DMS 273 (cell line): ENCODE measurements around the gene EFTUD2.

Experiments
- DNase-seq: peaks from one replicate; lab custom pipeline; 2025; ENCODE audit not compliant: unreplicated experiment; lab: John Stamatoyannopoulos, UW

Gene EFTUD2

DNA sequence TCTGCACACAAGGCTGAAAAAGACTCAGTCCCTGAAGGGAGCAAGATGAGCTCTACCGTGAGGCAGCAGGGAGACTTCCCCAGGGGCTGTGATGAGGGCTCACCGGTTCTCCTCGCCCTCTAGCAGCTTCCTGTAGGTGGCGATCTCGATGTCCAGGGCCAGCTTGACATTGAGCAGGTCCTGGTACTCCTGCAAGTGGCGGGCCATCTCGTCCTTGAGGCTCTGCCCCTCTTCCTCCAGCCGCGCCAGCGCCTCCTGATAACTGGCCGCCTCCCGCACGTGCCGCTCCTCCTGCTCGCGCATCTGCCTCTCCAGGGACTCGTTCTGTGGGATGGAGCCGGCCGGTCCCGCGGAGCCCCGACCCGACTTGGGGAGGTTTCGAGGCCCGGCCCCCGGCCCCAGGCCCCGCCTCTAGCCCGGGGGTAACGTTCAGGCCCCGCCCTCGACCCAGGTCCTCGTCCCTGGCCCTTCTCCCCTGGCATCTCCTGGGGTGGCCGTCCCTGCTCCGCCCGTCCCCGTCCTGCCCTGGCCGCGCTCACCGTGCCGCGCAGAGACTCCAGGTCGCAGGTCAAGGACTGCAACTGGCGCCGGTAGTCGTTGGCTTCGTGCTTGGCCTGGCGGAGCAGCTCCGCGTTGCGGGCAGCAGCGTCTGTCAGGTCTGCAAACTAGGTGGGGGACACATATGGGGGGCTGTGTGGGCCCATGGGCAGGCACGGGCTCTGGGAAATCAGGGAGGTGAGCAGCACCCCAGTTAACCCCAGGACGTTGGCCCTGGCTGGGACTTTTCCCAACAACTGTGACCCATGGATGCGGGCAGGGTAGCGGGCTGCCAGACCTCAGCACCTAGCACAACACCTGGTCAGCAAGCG lies 12.1 kb upstream of the EFTUD2 start:
- peak; percentile 61 for DNase-seq

DNA sequence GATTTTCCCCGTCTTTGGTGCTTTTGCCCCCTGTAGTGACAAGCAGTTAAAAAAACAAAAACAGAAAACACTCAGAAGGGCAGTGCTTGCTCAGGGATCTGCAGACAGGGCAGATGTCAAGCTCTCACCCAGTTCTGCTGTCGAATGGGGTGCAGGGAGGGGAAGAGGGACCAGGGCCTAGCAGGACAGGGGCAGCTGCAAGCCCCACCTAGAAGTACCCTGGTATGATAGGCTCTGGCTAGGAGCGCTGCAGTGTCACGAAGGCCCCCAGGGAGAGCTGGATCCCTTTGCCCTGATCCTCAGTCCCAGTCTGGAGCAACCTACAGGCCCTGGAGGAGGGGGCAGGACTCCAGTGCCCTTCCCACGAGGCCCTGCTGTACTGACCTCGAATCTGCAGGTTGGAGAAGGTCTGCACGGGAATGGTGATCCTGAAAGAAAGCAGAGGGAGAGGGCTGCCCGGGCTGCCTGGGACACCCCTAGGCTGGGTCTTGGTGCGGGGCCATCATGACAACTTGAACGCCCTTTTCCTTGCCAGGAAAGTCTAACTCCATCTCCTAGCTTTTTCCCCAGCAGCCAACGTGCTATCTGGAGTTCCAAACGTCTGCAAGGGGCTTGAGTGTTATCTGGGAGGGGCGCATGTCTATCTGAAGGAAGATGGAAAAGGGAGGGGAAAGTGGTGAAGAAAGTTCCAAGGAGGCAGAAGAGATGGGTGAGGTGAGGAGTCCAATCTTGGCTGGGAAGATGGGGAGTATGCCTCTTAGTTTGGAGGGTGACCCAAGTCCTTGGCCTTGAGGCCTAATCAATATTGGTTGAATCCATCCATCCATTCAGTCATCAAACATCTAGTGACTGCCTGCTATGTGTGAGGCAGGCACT lies 11.2 kb upstream of the EFTUD2 start:
- DNase-seq = no peak

DNA sequence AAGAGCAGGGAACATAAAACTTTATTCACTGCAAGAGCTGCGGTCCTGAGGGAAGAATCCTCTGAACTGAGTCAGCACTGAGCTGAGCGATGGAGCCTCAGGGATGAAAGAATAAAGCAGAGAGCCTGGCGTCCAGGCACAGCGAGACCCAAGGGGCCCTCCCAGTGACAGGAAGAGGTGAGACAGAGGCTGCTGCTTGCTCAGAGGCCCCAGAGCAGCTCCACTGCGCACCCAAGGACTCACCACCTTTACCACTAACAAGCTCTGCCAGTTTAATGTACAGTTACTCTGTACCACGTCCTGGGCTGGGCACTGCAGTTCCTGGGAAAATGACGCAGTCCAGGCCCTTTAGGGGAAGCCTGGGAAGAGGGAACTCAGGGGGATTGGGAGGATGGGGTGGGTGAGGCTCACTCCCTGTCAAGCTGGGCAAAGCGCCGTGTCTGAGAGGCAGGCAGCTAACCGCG lies 10.5 kb upstream of the EFTUD2 start:
- DNase-seq = no peak

DNA sequence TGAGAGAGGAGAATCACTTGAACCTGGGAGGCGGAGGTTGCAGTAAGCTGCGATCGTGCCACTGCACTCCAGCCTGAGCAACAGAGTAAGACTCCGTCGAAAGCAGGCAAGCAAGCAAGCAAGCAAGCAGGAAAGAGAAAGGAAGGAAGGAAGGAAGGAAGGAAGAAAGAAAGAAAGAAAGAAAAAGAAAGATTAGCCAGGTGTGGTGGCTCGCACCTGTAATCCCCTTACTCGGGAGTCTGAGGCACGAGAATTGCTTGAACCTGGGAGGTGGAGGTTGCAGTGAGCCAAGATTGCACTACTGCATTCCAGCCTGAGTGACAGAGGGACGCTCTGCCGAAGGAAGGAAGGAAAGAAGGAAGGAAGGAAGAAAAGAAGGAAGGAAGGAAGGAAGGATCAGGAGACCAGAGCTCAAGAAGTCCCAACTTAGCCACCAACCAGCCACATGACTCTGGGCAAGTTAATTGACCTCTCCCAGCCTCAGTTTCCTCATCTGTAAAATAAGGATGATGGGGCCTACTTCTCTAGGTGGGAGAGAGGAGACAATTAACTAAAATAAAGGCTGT lies 9.6 kb upstream of the EFTUD2 start:
- no peak for DNase-seq

DNA sequence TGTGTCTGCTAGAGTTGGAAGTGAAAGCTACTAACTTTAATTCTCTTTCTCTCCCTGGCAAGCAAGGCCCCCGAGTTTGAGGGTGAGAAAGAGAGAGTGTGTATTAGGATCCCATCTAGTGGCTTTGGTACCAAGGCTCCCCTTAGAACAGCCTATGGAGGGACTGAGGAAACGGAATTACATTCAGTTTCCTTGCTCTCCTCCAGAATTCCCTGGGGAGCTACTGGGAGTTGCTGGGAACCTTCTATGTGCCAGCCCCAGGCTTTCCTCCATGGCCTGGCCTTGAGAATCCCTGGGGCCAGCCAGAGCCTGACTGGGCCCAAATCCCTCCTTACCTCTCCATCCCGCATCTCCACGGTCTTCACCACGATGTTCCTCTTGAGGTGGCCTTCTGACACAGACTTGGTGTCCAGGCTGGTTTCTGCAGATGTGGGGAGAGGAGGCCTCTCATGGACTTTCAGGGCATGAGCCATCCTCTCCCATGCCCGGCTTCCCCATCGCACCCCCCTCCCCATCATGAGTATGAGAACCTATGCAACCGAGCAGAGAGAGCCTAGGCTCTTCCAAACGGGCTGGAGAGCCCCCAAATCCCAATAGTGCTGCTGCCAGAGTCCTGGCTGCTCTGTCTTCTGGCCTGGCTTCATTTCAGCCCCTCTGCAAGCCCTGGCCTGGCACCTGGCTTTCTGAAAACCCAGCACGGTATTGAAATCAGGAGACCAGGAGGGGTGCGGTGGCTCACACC lies 8.7 kb upstream of the EFTUD2 start:
- no peak for DNase-seq

DNA sequence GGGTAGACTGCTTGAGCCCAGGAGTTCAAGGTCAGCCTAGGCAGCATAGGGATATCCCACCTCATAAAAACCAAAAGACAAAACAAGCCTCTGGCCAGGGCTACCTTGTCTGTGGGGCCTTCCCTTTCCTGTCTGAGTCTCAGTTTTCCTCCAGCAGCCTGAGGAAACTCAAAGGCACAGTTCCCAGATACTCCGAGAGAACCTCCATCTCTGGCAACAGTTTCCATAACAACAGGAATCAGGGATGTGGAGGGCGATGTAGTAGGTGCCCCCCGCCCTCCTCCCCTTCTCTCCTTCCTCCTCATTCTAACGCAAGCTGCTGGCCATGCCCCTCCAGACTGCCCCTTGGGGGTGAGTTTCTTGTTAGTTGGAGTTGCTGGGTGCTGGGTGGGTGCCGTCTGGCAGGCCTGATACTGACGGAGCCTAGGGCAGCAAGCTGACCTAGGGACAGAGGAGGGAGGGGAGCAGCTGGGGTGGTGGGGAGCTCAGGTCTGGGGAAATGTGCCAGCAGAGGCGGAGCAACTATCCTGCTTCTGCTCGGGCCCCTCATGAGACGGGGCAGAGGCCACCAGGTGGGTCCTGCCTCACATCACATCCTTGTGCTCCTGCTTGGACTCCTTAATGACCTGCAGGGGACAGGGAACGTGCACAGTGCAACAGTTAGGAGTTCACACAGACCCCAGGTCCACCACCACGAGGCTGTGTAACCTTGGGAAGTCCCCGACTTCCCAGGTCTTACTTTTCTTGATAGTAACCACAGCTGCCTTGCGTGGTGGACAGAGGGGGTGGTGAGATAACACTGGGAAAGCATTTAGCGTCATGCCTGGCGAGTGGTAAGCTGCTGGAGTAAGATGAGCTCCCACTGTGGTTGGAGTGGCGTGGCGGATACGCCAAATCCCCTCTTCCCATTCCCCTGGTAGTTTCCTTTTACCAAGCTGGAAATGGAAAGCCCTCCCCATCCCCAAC lies 7.8 kb upstream of the EFTUD2 start:
- no peak for DNase-seq

DNA sequence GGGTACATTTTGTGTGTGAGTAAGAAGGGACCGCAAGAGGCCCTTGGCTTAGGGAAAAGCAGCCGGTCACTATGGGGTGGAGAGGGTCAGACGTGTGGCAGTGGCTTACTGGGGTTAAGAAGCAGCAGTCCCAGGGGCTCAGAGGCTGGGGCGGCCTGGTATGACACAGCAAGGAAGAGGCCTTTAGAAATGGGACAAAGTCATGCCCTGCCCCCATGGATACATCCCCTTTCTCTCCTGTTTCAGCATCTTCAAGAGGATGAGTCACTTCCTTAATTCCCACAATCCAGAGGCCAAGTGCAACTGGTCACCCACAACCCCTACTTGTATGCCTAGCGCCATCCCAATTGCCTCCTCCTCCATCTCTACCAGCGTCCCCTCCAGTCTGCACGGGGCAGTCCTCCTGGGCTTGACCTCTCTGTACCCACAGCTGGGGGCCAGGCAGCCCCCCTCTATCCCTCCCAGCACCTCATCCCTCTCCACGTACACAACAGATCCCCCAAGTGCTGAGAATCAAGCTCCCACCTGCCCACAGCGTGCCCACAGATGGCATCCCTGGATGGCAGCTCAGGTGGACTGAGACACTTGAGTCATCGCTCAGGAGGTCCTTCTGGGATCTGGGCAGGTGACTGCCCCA lies 6.9 kb upstream of the EFTUD2 start:
- no peak for DNase-seq

DNA sequence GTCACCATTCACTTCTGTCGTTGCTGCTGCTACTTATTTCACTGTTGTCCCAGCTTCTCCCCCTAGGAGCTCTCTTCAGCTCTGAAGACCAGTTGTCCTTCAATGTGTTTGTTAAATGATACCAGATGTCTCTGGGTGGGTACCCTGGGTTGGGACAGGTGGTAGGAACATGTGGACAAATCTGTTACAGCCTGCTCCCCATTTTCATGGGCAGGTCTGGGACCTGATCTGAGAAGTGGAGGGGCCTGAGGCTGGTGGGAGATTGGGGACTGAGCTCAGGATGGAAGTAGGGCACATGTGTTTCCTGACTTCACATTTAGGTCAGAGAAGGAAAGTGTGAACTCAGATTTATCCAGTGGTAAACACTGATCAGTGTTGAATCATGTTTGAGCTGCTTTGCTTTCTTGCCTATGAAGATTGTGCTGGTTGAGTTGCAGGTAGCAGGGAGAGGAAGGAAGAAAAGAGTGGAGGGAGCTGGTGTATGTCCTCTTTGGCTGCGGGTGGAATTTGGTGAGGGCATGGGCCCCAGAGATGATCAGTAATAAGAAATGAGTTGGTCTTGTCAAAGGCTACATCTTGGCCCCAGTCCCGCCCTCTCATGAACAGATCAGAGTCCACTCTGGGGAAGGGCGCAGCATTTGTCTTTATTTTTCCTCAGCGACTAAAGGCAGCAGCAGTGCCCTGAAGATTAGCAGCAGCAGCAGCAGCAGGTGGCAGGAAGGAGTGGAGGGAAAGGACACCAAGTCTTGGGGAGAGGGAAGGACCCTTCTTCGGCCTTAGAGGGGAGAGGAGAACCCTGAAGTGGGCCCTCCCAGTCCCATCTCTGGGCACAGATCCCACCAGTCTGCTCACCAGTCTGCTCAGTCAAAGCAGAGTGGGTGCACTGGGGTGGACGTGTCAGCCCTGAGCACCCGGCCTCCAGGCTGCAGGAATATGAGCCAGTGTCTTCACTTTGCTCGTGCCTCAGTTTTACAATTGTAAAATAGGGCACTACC lies 6.1 kb upstream of the EFTUD2 start:
- peak; percentile 90 for DNase-seq

DNA sequence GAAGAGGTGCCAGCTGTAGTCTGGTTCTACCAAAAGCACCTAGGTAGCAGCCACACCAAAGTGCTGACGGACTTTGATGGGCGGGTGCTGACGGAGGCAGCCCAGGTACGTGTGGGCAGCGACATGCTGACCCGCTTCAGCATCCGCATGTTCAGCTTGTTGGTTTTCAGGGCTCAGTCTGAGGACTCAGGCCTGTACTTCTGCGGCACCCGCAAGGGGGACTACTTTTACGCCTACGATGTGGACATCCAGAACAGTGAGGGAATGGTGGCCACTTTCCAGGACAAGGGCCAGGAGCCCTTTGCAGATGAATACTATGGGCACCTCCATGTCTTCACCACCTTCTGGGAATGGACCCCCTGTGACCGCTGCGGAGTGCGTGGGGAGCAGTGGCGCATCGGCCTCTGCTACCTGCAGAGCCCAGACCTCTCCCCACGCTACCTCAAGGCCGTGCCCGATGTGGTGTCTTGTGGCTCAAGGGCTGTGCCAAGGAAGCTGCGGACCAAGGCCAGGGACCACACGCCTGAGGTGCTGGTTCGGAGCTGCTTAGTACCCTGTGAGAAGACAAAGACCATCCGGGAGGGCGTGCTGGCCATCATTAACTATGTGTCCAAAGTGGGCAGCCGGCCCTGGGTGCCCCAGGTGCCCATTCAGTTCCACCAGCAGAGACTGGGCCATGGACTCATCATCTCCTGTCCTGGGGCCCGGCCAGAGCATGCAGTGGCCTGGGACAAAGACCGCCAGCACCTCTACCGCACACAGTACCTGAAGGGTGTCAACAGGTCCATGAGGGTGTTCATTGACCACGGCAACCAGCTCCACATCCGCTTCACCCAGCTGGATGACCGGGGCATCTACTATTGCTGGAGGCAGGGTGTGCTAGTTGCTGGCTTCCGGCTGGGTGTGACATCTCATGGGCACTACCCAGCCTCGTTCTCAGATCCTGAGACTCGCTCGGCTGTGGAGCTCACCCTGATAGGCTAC lies 5.0 kb upstream of the EFTUD2 start:
- no peak for DNase-seq

DNA sequence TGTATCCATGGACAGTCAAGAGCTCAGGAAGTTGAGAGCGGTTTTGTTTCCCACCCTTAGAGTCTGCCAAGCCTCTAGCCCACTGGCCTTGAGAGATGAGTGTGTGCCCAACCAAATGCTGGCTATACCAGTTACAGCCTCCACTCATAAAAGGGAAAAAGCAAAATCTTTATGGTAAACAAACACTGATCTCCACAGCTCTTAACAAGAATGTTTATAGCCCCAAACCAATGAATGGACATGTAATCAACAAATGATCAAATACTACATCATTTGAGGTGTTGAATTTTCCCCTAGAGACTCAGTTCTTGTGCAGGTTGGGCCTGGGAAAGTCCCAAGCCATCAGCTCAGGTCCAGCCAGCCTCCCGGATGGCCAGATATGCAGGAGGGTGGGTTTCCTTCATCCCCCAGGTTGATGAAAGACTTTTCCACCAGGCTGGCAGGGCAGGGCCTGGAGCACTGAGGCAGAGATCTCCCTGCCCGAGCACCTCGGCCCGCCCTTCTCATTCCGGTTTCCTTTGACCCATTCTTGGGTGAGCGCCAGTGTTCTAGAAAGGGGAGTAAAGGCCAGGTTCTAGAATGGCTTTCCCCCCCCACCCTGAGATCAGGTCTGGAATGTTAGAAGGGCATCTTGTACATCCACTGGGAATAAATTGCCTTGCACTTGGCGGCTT lies 3.9 kb upstream of the EFTUD2 start:
- no peak for DNase-seq

DNA sequence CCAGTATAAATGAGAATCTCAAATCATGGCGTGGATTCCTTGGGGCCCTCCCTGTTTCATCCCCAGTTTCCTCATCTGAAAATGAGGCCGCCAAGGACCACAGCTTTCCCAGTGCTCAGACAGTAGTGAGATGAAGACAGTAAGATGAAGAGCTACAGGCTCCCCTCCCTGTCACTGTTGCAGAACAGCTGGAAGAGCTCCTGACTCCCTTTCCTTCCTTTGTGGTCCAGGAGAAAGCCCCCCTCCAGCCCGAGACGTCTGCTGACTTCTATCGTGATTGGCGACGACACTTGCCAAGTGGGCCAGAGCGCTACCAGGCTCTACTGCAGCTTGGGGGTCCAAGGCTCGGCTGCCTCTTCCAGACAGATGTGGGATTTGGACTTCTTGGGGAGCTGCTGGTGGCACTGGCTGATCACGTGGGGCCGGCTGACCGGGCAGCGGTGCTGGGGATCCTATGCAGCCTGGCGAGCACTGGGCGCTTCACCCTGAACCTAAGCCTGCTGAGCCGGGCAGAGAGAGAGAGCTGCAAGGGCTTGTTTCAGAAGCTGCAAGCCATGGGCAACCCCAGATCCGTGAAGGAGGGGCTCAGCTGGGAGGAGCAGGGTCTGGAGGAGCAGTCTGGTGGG lies 3.0 kb upstream of the EFTUD2 start:
- no peak for DNase-seq

DNA sequence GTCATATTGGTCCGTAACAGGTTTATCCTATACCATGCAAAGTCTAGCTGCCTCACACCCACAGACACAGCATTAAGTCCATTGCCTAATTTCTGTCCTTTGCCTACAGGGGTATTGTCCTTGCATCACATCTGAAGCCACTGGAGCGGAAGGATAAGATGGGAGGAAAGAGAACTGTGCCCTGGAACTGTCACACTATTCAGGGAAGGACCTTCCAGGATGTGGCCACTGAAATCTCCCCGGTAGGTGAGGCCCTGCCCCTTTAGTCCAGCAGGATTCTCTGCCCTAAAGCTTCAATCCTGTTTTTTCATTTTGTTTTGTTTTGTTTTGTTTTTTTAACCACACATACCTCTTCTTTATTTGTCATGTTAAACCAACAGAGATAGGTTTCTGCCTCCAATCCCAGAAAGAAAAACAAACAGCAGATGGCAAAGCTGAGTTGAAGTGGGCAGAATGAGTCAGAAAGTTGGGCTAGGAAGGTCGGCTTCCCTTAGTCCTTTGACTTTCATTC lies 2.2 kb upstream of the EFTUD2 start:
- peak; percentile 88 for DNase-seq

DNA sequence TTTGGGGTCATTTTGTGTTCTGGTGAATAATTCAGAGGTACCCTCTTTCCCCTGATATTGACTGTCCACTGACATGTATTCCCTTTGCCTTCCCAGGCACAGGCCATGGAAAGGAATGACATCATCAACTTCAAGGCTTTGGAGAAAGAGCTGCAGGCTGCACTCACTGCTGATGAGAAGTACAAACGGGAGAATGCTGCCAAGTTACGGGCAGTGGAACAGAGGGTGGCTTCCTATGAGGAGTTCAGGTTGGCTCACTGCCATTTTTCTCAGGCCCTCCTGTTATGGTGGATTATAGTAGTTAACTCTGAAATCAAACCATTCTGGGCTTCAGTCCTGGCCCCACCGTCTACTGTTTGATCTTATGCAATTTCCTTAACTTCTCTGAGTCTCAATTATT lies 1.6 kb upstream of the EFTUD2 start:
- peak; percentile 99 for DNase-seq

DNA sequence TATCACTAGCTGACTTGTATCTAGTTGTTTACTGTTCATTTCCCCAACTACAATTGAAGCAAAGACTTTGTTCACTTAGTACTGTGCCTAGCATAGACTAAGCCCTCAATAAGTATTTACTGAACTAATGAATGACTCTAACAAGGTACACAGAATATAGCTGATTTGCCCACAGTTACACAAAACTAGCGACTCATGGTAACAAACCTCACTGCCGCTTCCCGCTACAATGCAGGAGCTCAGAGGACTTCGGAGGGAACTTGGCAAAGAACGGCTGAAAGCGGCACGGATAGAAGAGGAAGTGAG lies 524 bp downstream of the EFTUD2 start:
- DNase-seq = peak; percentile 80

DNA sequence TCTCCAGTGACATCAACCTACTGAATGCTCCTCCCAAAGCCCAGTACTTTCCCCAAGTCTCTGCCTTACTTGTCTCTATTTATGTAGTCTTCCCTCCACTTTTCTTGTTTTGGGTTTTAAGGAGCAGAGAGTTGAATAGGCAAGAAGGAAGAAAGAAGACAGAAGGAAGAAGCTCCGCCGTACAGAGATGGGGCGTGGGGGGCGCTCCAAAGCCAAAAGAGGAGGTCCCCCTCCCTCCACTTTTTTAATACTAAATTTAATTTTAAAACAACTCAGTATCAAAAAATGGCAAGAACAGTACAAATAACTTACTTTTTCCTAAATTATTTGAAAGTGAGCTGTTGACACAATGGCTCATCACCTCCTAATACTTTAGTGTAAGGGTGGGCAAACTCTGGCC lies 4.6 kb downstream of the EFTUD2 start:
- DNase-seq = no peak

DNA sequence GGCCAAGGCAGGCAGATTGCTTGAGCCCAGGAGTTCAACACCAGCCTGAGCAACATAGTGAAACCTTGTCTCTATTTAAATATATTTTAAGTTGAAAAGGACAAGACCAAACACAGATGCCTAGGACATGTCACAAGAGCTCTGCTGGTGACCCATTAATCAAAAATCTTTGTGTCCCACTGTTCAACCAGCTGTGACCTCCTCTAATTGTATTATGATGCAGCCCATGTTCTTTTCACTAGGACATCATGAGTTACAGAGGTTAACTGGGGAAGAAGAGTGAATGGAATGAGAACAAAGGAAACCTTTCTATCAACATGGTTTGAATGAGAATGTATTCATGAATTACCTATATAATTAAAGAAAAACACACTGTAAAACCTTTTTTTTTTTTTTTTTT lies 7.0 kb downstream of the EFTUD2 start:
- DNase-seq = no peak
